ENCODE results near the gene PRODH2.

DNA sequence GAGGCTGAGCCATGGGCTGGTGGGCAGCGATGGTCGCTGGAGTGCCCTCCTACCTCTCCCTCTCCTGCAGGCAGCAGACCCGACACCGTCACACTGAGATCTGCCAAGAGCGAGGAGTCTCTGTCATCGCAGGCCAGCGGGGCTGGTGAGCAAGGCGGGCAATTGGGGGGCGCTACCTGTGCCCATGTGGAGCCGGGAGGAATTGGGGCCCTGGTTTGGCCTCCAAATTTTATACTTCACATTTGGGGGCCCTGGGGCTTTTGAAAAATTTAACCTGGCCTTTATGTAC, 27.4 kb downstream of the PRODH2 start:
- TF ChIP-seq, protein P1, sequence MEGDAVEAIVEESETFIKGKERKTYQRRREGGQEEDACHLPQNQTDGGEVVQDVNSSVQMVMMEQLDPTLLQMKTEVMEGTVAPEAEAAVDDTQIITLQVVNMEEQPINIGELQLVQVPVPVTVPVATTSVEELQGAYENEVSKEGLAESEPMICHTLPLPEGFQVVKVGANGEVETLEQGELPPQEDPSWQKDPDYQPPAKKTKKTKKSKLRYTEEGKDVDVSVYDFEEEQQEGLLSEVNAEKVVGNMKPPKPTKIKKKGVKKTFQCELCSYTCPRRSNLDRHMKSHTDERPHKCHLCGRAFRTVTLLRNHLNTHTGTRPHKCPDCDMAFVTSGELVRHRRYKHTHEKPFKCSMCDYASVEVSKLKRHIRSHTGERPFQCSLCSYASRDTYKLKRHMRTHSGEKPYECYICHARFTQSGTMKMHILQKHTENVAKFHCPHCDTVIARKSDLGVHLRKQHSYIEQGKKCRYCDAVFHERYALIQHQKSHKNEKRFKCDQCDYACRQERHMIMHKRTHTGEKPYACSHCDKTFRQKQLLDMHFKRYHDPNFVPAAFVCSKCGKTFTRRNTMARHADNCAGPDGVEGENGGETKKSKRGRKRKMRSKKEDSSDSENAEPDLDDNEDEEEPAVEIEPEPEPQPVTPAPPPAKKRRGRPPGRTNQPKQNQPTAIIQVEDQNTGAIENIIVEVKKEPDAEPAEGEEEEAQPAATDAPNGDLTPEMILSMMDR (IDR thresholded peaks at IDR 0.05 in 2 of 3, conservative IDR thresholded peaks at IDR 0.05 in 1 of 3; ENCODE audit: borderline replicate concordance in 1 of 3, insufficient read depth in 1 of 3, low read depth in 2 of 3, low read length in 2 of 3) = no peak
- TF ChIP-seq EZH2 (IDR thresholded peaks at IDR 0.05) = no peak
